H9 (cell line): ENCODE data around the gene CFAP97. TPM values are rescaled to one million over a fixed set of nuclear protein-coding genes. Genes with fewer than 3 reads are reported as not detected.

Experiments
- DNase-seq: peaks from one replicate; pipeline ENCODE4 v3.0.0-alpha.2; 2017
- H2AFZ ChIP-seq: one replicate; pipeline ENCODE4 v1.6.1; 2013; ENCODE audit warnings: mild to moderate bottlenecking, low read length, control low read depth, moderate library complexity
- H2AK5ac ChIP-seq: 2 replicates; pipeline ENCODE4 v1.6.1; 2013; ENCODE audit warnings: low read length, control low read depth, mixed read lengths; ENCODE audit not compliant: insufficient read length
- H2BK120ac ChIP-seq: one replicate; pipeline ENCODE4 v1.6.1; 2013; ENCODE audit warnings: low read depth, mild to moderate bottlenecking, low read length, control low read depth, inconsistent platforms; ENCODE audit not compliant: poor library complexity, severe bottlenecking
- H2BK12ac ChIP-seq: 2 replicates; pipeline ENCODE4 v1.6.1; 2013; ENCODE audit warnings: low read length, control low read depth, mixed read lengths, low read depth; ENCODE audit not compliant: insufficient read length
- H2BK15ac ChIP-seq: 2 replicates; pipeline ENCODE4 v1.6.1; 2013; ENCODE audit warnings: low read depth, low read length, control low read depth
- H2BK20ac ChIP-seq: one replicate; pipeline ENCODE4 v1.6.1; 2013; ENCODE audit warnings: low read depth, mild to moderate bottlenecking, low read length, control low read depth, inconsistent platforms; ENCODE audit not compliant: poor library complexity, severe bottlenecking
- H2BK5ac ChIP-seq: 2 replicates; pipeline ENCODE4 v1.6.1; 2013; ENCODE audit warnings: low read length, control low read depth, mixed read lengths; ENCODE audit not compliant: insufficient read length
- H3K14ac ChIP-seq: 2 replicates; pipeline ENCODE4 v1.6.1; 2013; ENCODE audit warnings: low read length, control low read depth; ENCODE audit not compliant: insufficient read depth
- H3K18ac ChIP-seq: 2 replicates; pipeline ENCODE4 v1.6.1; 2013; ENCODE audit warnings: low read depth, mild to moderate bottlenecking, mixed read lengths, low read length, control low read depth; ENCODE audit not compliant: insufficient read length
- H3K23ac ChIP-seq: 2 replicates; pipeline ENCODE4 v1.6.1; 2013; ENCODE audit warnings: low read length, control low read depth, mixed read lengths, low read depth; ENCODE audit not compliant: insufficient read length
- H3K23me2 ChIP-seq: 2 replicates; pipeline ENCODE4 v1.6.1; 2013; ENCODE audit warnings: low read depth, mild to moderate bottlenecking, mixed read lengths, low read length, control low read depth; ENCODE audit not compliant: insufficient read length, poor library complexity, severe bottlenecking
- H3K27ac ChIP-seq: 2 replicates; pipeline ENCODE4 v1.5.1; 2013; ENCODE audit warnings: low read length, control low read depth, mixed read lengths, low read depth; ENCODE audit not compliant: insufficient read length
- H3K27me3 ChIP-seq: 2 replicates; pipeline ENCODE4 v1.6.1; 2013; ENCODE audit warnings: low read length, control low read depth, inconsistent platforms; ENCODE audit not compliant: insufficient read depth
- H3K4ac ChIP-seq: 2 replicates; pipeline ENCODE4 v1.6.1; 2013; ENCODE audit warnings: low read depth, mild to moderate bottlenecking, control low read depth, inconsistent platforms, low read length, moderate library complexity
- H3K4me1 ChIP-seq: 2 replicates; pipeline ENCODE4 v1.6.1; 2013; ENCODE audit warnings: low read length, control low read depth, inconsistent platforms; ENCODE audit not compliant: insufficient read depth
- H3K4me2 ChIP-seq: 2 replicates; pipeline ENCODE4 v1.6.1; 2013; ENCODE audit warnings: low read length, control low read depth, mixed read lengths; ENCODE audit not compliant: insufficient read length, insufficient read depth
- H3K56ac ChIP-seq: 2 replicates; pipeline ENCODE4 v1.6.1; 2013; ENCODE audit warnings: low read depth, mild to moderate bottlenecking, mixed read lengths, low read length, control low read depth; ENCODE audit not compliant: insufficient read length
- H3K79me1 ChIP-seq: 2 replicates; pipeline ENCODE4 v1.6.1; 2013; ENCODE audit warnings: low read depth, mild to moderate bottlenecking, moderate library complexity, low read length, control low read depth, inconsistent platforms; ENCODE audit not compliant: insufficient read depth, poor library complexity, severe bottlenecking
- H3K79me2 ChIP-seq: 2 replicates; pipeline ENCODE4 v1.6.1; 2013; ENCODE audit warnings: low read length, control low read depth, inconsistent platforms; ENCODE audit not compliant: insufficient read depth
- H3K9ac ChIP-seq: 2 replicates; pipeline ENCODE4 v1.6.1; 2013; ENCODE audit warnings: low read length, control low read depth, mixed read lengths; ENCODE audit not compliant: insufficient read length; ENCODE audit errors: extremely low read depth
- H3K9me3 ChIP-seq: one replicate; pipeline ENCODE4 v1.6.1; 2013; ENCODE audit warnings: low read depth, low read length, inconsistent platforms; ENCODE audit not compliant: control insufficient read depth
- H3T11ph ChIP-seq: one replicate; pipeline ENCODE4 v1.6.1; 2013; ENCODE audit warnings: mild to moderate bottlenecking, low read length, control low read depth, inconsistent platforms
- H4K20me1 ChIP-seq: one replicate; pipeline ENCODE4 v1.6.1; 2013; ENCODE audit not compliant: control insufficient read depth, insufficient read length, insufficient read depth
- H4K5ac ChIP-seq: 2 replicates; pipeline ENCODE4 v1.6.1; 2013; ENCODE audit warnings: low read depth, mild to moderate bottlenecking, mixed read lengths, low read length, control low read depth; ENCODE audit not compliant: insufficient read length
- H4K8ac ChIP-seq: replicated peaks from 2 replicates; pipeline ENCODE4 v1.6.1; 2013; ENCODE audit warnings: low read length, control low read depth, mixed read lengths, low read depth; ENCODE audit not compliant: insufficient read length
- H4K91ac ChIP-seq: 2 replicates; pipeline ENCODE4 v1.6.1; 2013; ENCODE audit warnings: low read depth, mild to moderate bottlenecking, moderate library complexity, mixed read lengths, low read length, control low read depth; ENCODE audit not compliant: insufficient read length
- H3K27ac Mint-ChIP-seq, 3 experiments: 2 replicates in 2 of 3; 3 replicates in 1 of 3; pipeline ENCODE4 v1.8.0; 2020 to 2021; ENCODE audit warnings: mixed read lengths in 3 of 3, mild to moderate bottlenecking in 1 of 3, moderate library complexity in 1 of 3
- H3K27me3 Mint-ChIP-seq: 2 replicates; pipeline ENCODE4 v1.8.0; 2021; ENCODE audit warnings: low read depth, mild to moderate bottlenecking, moderate library complexity, mixed read lengths
- H3K36me3 Mint-ChIP-seq, 3 experiments: 2 replicates in 2 of 3; 3 replicates in 1 of 3; pipeline ENCODE4 v1.8.0; 2020 to 2021; ENCODE audit warnings: low read depth in 3 of 3, mixed read lengths in 3 of 3; ENCODE audit not compliant: insufficient read depth in 1 of 3
- H3K4me1 Mint-ChIP-seq, 2 experiments: 2 replicates each; pipeline ENCODE4 v1.8.0; 2020; ENCODE audit warnings: mixed read lengths in 2 of 2
- H3K4me3 Mint-ChIP-seq, 2 experiments: 2 replicates in 1 of 2; 3 replicates in 1 of 2; pipeline ENCODE4 v1.8.0; 2020 to 2021; ENCODE audit warnings: mild to moderate bottlenecking in 2 of 2, mixed read lengths in 2 of 2, moderate library complexity in 1 of 2
- H3K9me3 Mint-ChIP-seq, 2 experiments: 2 replicates in 1 of 2; 3 replicates in 1 of 2; pipeline ENCODE4 v1.8.0; 2020; ENCODE audit warnings: mild to moderate bottlenecking in 2 of 2, mixed read lengths in 2 of 2, moderate library complexity in 1 of 2
- WGBS: extraction: QIAGEN DNeasy Blood & Tissue Kit; methylation state at CpG from one replicate; pipeline ENCODE4 v1.1.7; 2013; ENCODE audit warnings: missing lambda C conversion rate, low lambda C conversion rate, mixed read lengths; ENCODE audit not compliant: insufficient read length; ENCODE audit errors: extremely low coverage; 5-methylcytosine and 5-hydroxymethylcytosine counted together
- total RNA-seq: library from RNA; stranded (reverse); gene quantifications from 2 replicates; pipeline ENCODE4 v1.2.1, GENCODE V29; 2021
- TF ChIP-seq, protein P1 (sequence below): fragments of 200-600 bp; sonication (generic); conservative IDR thresholded peaks from 3 replicates; pipeline ENCODE4 v1.8.0; 2021; ENCODE audit warnings: antibody characterized with exemption, mild to moderate bottlenecking

Gene CFAP97
- total RNA-seq, 1 experiment from 2014 or later: 39.3 TPM

DNA sequence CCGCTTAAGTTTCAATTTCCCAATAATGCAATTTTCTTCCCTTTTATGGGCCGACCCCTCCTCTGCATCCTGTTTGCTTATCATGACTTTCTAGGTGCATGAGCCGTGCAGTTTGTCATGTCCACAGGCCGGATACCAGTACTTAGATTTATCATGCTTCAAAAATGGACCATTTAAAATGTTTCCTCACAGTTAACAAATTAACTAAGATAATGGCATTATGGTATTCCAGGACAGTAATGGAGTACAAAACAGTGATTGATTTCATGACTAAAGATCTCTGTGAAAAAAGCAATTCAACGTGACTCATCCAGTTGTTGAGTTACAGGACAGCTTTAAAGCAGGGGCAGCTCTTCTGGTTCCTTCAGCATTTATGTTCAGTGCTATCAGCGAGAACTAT is 28.6 kb upstream of the CFAP97 start:
- Histone ChIP-seq H3K18ac (no peak overlapping the region), H2AFZ (no peak overlapping the region), H3K79me1 (peaks cover 9% of the 10 kb centered on the region), H3K4ac (no peak overlapping the region), H3K56ac (no peak overlapping the region), H3K27ac (no peak overlapping the region), H2BK15ac (no peak overlapping the region), H3K23me2 (peaks cover 3% of the 10 kb centered on the region), H3K79me2 (no peaks in the 10 kb centered on the region), H3K27me3 (no peaks in the 10 kb centered on the region), H4K5ac (no peak overlapping the region), H3K14ac (no peak overlapping the region), H3K4me2 (no peak overlapping the region), H4K20me1 (peaks cover 4% of the 10 kb centered on the region), H3K23ac (no peak overlapping the region), H3K9me3 (no peaks in the 10 kb centered on the region), H2BK20ac (no peak overlapping the region), H2AK5ac (no peak overlapping the region), H2BK5ac (no peak overlapping the region), H4K8ac (no peak overlapping the region), H3T11ph (no peak overlapping the region), H4K91ac (no peak overlapping the region), H3K9ac (no peak overlapping the region), H2BK120ac (no peak overlapping the region), H3K4me1 (no peaks in the 10 kb centered on the region; the same call in 1 of the 2 replicates), H2BK12ac (no peak overlapping the region)
- Mint-ChIP-seq H3K4me3 (no peak overlapping the region), H3K4me1 (peaks cover 5 to 9% of the 10 kb centered on the region in 2 experiments; a peak in 3 of 4 replicates), H3K9me3 (peaks cover 0 to under 1% of the 10 kb centered on the region in 2 experiments; a peak in 2 of 5 replicates), H3K27ac (no peak overlapping the region), H3K36me3 (peaks cover under 1 to 4% (median under 1%) of the 10 kb centered on the region in 3 experiments; a peak in 5 of 7 replicates), H3K27me3 (no peaks in the 10 kb centered on the region)
- TF ChIP-seq, protein P1, sequence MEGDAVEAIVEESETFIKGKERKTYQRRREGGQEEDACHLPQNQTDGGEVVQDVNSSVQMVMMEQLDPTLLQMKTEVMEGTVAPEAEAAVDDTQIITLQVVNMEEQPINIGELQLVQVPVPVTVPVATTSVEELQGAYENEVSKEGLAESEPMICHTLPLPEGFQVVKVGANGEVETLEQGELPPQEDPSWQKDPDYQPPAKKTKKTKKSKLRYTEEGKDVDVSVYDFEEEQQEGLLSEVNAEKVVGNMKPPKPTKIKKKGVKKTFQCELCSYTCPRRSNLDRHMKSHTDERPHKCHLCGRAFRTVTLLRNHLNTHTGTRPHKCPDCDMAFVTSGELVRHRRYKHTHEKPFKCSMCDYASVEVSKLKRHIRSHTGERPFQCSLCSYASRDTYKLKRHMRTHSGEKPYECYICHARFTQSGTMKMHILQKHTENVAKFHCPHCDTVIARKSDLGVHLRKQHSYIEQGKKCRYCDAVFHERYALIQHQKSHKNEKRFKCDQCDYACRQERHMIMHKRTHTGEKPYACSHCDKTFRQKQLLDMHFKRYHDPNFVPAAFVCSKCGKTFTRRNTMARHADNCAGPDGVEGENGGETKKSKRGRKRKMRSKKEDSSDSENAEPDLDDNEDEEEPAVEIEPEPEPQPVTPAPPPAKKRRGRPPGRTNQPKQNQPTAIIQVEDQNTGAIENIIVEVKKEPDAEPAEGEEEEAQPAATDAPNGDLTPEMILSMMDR: no peak
- no peak for DNase-seq
- no CpG with 5 or more reads among the region's 6 CpGs for WGBS
